GM23338 (cell line): ENCODE data around the gene TNFSF12. TPM values are rescaled to one million over a fixed set of nuclear protein-coding genes. Genes with fewer than 3 reads are reported as not detected.

ENCODE experiments used
- ATAC-seq: fragments of 200-7000 bp; cut with Tn5 transposase; 3 replicates; pipeline ENCODE4 v1.9.1; 2020
- DNase-seq: peaks from one replicate; pipeline ENCODE4 v3.0.0-alpha.2; 2015; ENCODE audit warnings: low spot score
- H2AFZ ChIP-seq: fragments of 200-600 bp; sonication (generic); 2 replicates; pipeline ENCODE4 v1.8.0; 2016; ENCODE audit warnings: antibody characterized with exemption, mild to moderate bottlenecking, moderate library complexity
- H3F3A ChIP-seq: fragments of 200-600 bp; sonication (generic); replicated peaks from 2 replicates; pipeline ENCODE4 v1.8.0; 2017; ENCODE audit warnings: antibody characterized with exemption, mixed run types, low read depth
- H3K27ac ChIP-seq: fragments of 200-600 bp; sonication (generic); 2 replicates; pipeline ENCODE4 v1.6.1; 2016; ENCODE audit warnings: low read depth
- H3K27me3 ChIP-seq: fragments of 200-600 bp; sonication (generic); 2 replicates; pipeline ENCODE4 v1.8.0; 2016; ENCODE audit warnings: mild to moderate bottlenecking, mixed run types, moderate library complexity; ENCODE audit not compliant: insufficient read depth
- H3K36me3 ChIP-seq: fragments of 200-600 bp; sonication (generic); 2 replicates; pipeline ENCODE4 v1.8.0; 2016; ENCODE audit warnings: mild to moderate bottlenecking; ENCODE audit not compliant: insufficient read depth
- H3K4me1 ChIP-seq: fragments of 200-600 bp; sonication (generic); 2 replicates; pipeline ENCODE4 v1.8.0; 2016; ENCODE audit warnings: mild to moderate bottlenecking, moderate library complexity; ENCODE audit not compliant: insufficient read depth
- H3K4me2 ChIP-seq: fragments of 200-600 bp; sonication (generic); 2 replicates; pipeline ENCODE4 v1.7.1; 2017; ENCODE audit warnings: mixed run types
- H3K4me3 ChIP-seq: fragments of 200-600 bp; sonication (generic); 2 replicates; pipeline ENCODE4 v1.6.1; 2016; ENCODE audit warnings: mixed run types
- H3K79me2 ChIP-seq: fragments of 200-600 bp; sonication (generic); replicated peaks from 2 replicates; pipeline ENCODE4 v1.8.0; 2017; ENCODE audit warnings: mild to moderate bottlenecking; ENCODE audit not compliant: insufficient read depth
- H3K9me2 ChIP-seq: fragments of 200-600 bp; sonication (generic); 2 replicates; pipeline ENCODE4 v1.8.0; 2017; ENCODE audit not compliant: insufficient read depth
- H4K20me1 ChIP-seq: fragments of 200-600 bp; sonication (generic); replicated peaks from 2 replicates; pipeline ENCODE4 v1.8.0; 2017; ENCODE audit warnings: mild to moderate bottlenecking; ENCODE audit not compliant: insufficient read depth
- H3K27ac Mint-ChIP-seq: 2 replicates; pipeline ENCODE4 v1.8.0; 2020; ENCODE audit warnings: inconsistent platforms, mild to moderate bottlenecking, moderate library complexity, mixed read lengths
- H3K27me3 Mint-ChIP-seq: 3 replicates; pipeline ENCODE4 v1.8.0; 2022; ENCODE audit warnings: low read depth, mild to moderate bottlenecking, moderate library complexity, mixed read lengths, inconsistent platforms; ENCODE audit not compliant: insufficient read depth, poor library complexity
- H3K36me3 Mint-ChIP-seq: 3 replicates; pipeline ENCODE4 v1.8.0; 2021; ENCODE audit warnings: low read depth, mild to moderate bottlenecking, inconsistent platforms, moderate library complexity, mixed read lengths
- H3K4me1 Mint-ChIP-seq: 3 replicates; pipeline ENCODE4 v1.8.0; 2020; ENCODE audit warnings: mild to moderate bottlenecking, inconsistent platforms, mixed read lengths
- H3K4me3 Mint-ChIP-seq: 3 replicates; pipeline ENCODE4 v1.8.0; 2021; ENCODE audit warnings: moderate library complexity, mild to moderate bottlenecking, inconsistent platforms, mixed read lengths
- H3K9me3 Mint-ChIP-seq: 3 replicates; pipeline ENCODE4 v1.8.0; 2020; ENCODE audit warnings: moderate library complexity, mild to moderate bottlenecking, inconsistent platforms, mixed read lengths
- EZH2 ChIP-seq: fragments of 200-600 bp; sonication (generic); IDR thresholded peaks from one replicate; pipeline ENCODE4 v1.8.0; 2017; ENCODE audit warnings: antibody characterized with exemption, mild to moderate bottlenecking, low read depth; ENCODE audit not compliant: unreplicated experiment
- JUNB ChIP-seq: IDR thresholded peaks from one replicate; pipeline ENCODE4 v1.6.1; 2016; ENCODE audit warnings: antibody characterized with exemption; ENCODE audit not compliant: unreplicated experiment
- POLR2AphosphoS5 ChIP-seq: IDR thresholded peaks from 2 replicates; pipeline ENCODE4 v1.6.1; 2016; ENCODE audit warnings: antibody characterized with exemption, low read depth
- ZNF462 ChIP-seq: fragments of 250-450 bp; sonication (Bioruptor Pico); IDR thresholded peaks from 2 replicates; pipeline ENCODE4 v1.5.0; 2020; ENCODE audit warnings: mild to moderate bottlenecking, moderate library complexity
- polyA plus RNA-seq: library from polyadenylated mRNA; unstranded; fragments of >200 nt; fragmentation: Nextera tagmentation; extraction: Ambion mirVana; gene quantifications from 2 replicates; pipeline ENCODE4 v1.2.1, GENCODE V29; 2016
- total RNA-seq: library from RNA; depleted of rRNA; stranded (reverse); fragments of >200 nt; shearing (Covaris generic); gene quantifications from 2 replicates; pipeline ENCODE4 v1.2.3, GENCODE V29; 2014
- TF ChIP-seq, protein P1 (sequence below): IDR thresholded peaks from one replicate; pipeline ENCODE4 v1.6.1; 2018; ENCODE audit warnings: antibody characterized with exemption; ENCODE audit not compliant: unreplicated experiment
- TF ChIP-seq, protein P2 (sequence below): IDR thresholded peaks from 2 replicates; pipeline ENCODE4 v1.6.1; 2016; ENCODE audit warnings: antibody characterized with exemption

Gene TNFSF12
- total and polyA plus RNA-seq, 2 experiments from 2014 or later, result 3.5 to 6.0 TPM

DNA sequence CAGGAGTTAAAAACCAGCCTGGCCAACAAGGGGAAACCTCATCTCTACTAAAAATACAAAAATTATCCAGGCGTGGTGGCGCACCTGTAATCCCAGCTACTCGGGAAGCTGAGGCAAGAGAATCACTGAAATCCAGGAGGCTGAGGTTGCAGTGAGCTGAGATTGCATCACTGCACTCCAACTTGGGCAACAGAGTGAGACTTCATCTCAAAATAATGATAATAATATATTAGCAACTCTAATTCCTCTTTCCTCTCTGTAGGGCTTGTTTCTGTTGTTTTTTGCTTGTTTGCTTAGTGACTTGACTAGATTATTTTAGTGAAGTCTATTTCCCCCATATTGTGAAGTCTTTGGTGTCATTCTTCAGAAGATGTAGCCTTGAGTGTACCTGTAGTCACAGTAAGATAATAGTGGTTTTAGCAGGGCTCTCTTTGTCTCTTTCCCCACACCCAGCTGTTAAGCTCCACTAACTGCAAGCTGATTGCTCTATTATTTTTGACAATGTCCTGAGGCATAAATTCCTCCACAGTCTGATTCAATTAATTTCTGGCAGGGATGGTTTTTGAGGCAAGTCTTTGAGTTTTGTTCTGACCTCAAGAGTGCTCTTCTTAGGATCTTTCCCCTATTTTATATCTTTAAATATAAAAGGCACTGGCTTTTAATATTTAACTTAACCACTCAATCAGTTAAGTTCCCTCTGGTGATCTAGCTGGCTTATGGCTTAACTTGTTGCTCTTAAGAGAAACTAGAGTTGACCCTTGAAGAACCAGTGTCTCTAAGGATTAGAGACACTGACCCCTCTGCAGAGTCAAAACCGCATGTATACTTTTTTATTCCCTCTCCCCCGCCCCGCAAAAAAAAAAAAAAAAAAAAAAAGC lies 18.6 kb upstream of the TNFSF12 start (continued):
- no peak for TF ChIP-seq ZNF462

GRCh38 chr17:7538050-7538449 lies 10.8 kb upstream of the TNFSF12 start:
- Histone ChIP-seq H3K27ac (no peak overlapping the region), H3K79me2 (no peaks in the 10 kb centered on the region), H3K4me2 (no peak overlapping the region), H3K4me3 (no peak overlapping the region), H3K36me3 (no peaks in the 10 kb centered on the region), H3K27me3 (no peaks in the 10 kb centered on the region), H3K4me1 (no peaks in the 10 kb centered on the region), H3F3A (no peaks in the 10 kb centered on the region), H2AFZ (no peak overlapping the region), H3K9me2 (no peaks in the 10 kb centered on the region), H4K20me1 (no peaks in the 10 kb centered on the region)
- no peak overlapping the region for H3K27ac Mint-ChIP-seq
- H3K9me3 Mint-ChIP-seq, result no peaks in the 10 kb centered on the region
- DNase-seq (no peak), ATAC-seq (no peak)
- H3K36me3 Mint-ChIP-seq, result no peaks in the 10 kb centered on the region
- H3K4me1 Mint-ChIP-seq, result no peaks in the 10 kb centered on the region
- H3K4me3 Mint-ChIP-seq, result no peak overlapping the region
- H3K27me3 Mint-ChIP-seq, result peaks cover 8% of the 10 kb centered on the region
- TF ChIP-seq, protein P1, sequence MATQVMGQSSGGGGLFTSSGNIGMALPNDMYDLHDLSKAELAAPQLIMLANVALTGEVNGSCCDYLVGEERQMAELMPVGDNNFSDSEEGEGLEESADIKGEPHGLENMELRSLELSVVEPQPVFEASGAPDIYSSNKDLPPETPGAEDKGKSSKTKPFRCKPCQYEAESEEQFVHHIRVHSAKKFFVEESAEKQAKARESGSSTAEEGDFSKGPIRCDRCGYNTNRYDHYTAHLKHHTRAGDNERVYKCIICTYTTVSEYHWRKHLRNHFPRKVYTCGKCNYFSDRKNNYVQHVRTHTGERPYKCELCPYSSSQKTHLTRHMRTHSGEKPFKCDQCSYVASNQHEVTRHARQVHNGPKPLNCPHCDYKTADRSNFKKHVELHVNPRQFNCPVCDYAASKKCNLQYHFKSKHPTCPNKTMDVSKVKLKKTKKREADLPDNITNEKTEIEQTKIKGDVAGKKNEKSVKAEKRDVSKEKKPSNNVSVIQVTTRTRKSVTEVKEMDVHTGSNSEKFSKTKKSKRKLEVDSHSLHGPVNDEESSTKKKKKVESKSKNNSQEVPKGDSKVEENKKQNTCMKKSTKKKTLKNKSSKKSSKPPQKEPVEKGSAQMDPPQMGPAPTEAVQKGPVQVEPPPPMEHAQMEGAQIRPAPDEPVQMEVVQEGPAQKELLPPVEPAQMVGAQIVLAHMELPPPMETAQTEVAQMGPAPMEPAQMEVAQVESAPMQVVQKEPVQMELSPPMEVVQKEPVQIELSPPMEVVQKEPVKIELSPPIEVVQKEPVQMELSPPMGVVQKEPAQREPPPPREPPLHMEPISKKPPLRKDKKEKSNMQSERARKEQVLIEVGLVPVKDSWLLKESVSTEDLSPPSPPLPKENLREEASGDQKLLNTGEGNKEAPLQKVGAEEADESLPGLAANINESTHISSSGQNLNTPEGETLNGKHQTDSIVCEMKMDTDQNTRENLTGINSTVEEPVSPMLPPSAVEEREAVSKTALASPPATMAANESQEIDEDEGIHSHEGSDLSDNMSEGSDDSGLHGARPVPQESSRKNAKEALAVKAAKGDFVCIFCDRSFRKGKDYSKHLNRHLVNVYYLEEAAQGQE, result no peak
- TF ChIP-seq EZH2, result no peak
- TF ChIP-seq, protein P2, sequence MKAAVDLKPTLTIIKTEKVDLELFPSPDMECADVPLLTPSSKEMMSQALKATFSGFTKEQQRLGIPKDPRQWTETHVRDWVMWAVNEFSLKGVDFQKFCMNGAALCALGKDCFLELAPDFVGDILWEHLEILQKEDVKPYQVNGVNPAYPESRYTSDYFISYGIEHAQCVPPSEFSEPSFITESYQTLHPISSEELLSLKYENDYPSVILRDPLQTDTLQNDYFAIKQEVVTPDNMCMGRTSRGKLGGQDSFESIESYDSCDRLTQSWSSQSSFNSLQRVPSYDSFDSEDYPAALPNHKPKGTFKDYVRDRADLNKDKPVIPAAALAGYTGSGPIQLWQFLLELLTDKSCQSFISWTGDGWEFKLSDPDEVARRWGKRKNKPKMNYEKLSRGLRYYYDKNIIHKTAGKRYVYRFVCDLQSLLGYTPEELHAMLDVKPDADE, result no peak
- no peak for TF ChIP-seq POLR2AphosphoS5
- no peak for TF ChIP-seq JUNB
